KG1 (cell line): Measurements from ENCODE around the gene IFITM10.

Source experiments
- DNase-seq: peaks from one replicate; lab custom pipeline; 2025; lab: John Stamatoyannopoulos, UW

IFITM10 gene

GRCh38 chr11:1751531-1751921, 1.1 kb upstream of the IFITM10 start:
- DNase-seq: no peak

DNA sequence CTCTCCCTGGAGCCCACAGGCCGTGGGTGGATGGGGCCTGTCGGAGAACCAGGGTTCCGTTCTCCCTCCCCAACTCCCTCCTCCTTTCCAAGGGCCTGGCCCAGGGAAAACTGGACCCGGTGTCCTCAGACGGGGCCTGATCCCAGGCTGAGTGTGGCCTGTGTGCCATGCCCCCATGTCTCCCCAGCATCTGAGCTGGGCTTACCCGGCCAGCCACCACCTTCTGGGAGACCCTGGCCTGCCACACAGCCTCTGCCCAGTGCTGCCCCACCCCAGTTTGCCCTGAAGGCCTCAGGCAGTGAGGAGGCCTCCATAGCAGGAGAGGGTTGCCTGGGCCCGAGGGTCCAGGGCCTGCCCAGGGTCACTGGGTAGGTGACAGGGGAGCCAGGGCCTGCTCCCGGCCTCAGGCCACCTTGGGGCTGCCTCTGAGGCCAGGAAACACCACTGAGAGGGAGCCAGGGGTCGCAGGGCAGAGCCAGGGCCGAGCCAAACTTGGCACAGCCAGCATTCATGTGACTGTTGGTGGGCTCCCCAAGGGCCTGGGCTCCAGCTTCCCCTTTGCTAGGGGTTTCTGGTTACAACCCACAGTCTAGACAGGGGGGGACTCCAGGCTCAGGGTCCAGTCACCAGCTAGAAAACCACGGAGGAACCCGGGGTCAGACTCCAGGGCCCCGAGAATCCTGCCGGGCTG, 590 bp upstream of the IFITM10 start:
- no peak for DNase-seq

DNA sequence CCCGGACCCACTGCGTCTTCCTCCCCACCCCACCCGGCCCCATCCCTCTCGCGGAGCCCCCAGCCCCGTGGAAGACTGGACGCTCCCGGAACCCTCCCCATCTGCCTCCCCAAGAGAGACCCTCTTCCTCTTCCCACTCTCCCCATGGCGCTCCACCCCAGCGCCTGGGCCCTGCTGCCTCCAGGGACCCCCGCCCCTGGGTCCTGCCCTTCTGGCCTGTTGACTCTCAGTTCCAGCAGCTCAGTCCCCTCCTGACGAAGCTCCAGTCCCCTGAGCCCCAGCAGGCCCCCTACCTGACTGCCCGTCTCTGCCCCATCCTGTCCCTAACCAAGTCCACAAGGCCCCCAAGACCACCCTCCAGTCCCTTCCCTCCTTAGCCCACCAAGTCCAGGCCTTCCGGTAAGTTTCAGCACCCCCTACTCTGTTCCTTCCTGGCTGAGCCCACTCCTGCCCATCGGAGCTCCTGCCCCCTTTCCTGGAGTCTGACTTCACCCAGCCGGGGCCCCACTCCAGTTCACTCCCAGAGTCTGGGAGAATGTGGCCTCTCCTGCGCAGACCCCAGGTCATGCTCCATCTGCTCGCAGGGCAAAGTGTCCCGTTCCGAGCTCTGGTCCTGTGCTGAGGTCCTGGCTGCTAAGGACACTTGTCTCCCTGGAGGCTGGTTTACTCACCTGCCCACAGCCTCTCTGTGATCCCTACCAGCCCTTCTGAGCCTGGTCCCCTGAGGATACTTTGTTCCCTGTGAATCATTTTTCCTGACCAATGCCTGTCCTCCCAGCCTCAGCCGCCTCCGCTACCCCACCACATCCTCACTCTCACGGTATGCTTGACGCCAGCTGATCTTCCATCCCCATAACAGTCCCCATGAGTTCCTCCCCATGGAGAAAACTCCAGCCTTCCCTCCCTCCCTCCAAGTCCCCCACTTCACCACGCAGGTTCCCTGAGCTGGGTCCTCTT, 722 bp downstream of the IFITM10 start:
- DNase-seq: no peak

- no peak for DNase-seq
Measured at GRCh38 chr11:1748636-1749394, 1.6 kb downstream of the IFITM10 start.

DNA sequence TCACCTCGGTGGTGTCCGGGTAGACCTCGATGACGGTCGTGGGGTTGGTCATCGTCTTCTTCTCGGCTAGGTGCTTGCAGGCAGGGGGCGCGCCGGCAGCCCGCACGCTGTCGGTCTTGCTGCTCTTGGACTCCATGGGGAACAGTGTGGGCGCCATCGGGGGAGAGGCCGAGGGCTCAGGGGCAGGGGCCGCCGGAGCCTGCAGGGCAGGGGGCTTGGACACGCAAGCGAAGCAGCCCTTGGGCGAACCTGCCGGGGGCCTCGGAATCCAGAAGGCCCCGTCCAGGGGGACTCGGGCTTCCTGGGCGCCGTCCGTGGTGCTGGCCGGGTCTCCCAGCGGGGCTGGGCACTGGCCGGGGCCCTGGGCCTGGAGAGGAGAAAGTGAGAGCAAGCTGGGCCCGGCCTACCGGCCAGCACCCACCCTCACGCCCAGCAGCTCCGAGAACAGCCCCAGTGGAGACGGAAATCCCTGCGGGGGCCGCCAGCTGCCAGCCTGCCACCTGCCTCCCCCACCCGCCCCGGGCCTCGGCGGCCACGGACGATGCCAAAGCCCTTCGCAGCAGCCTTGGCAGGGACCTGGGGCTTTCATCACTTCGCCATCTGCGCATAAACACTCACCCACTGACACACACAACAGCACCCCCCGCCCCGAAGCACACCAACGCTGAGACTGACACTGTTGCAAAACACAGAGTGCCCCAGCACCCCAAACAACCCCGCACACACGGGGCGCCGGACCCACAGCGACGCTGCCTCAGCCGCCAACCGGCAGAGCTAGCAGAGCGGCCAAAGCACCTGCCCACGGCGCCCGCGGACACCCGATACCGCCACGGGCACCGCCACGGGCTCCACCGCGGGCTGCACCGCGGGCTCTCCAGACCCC, 2.4 kb downstream of the IFITM10 start:
- DNase-seq: no peak

DNA sequence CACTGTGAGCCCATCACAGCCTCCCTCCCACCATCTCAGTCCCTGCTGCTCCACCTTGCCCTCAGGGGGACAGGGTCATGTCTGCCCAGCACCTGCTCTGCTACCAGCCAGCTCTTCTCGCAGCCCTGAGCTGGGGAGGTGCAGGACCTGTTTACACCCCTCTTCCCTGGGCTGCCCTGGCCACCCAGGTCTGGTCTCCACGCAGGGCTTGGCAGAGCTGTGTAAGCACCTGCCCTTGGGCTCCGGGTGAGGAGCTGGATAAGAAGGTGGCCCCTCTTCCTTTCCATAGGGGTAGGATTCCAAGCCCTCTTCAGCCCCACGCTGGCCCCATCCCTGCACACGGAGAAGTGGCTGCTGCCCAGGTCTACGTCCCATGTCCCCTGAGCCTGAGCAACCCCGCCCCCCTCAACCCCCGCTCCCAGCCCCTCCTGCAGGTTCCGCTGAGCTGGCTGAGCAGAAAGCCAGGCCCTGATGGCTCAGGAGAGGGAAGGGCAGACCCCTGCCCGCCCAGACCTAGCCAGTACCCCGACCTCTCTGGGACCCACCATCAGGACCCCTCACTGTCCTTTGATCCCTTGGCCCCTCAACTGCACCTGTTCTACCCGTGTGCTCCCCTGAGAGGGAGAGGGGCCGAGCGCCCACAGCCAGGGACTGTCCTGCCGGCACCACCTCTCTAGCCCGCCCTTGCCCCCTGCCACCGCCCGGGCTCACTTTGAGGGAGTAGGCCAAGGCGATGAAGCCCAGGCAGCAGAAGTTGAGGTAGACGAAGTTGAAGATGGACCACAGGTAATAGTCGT, 3.2 kb downstream of the IFITM10 start:
- DNase-seq: no peak

- DNase-seq: no peak
Measured at GRCh38 chr11:1746511-1746931, 3.9 kb downstream of the IFITM10 start.

DNA sequence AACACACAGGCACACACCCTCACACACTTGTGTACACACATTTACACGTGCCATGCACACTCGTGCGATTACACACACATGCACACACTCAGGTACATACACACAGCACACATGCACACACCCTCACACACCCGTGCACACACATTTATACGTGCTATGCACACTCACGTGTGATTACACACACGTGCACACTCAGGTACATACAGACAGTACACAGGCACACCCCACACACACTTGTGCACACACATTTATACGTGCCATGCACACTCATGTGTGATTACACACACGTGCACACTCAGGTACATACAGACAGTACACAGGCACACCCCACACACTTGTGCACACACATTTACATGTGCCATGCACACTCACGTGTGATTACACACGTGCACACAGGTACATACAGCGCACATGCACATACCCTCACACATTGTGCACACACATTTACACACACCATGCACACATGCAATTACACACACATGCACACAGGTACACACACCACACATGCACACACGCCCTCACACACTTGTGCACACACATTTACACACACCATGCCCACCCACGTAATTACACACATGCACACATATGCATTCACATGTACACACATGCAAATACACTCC, 4.6 kb downstream of the IFITM10 start:
- no peak for DNase-seq

DNA sequence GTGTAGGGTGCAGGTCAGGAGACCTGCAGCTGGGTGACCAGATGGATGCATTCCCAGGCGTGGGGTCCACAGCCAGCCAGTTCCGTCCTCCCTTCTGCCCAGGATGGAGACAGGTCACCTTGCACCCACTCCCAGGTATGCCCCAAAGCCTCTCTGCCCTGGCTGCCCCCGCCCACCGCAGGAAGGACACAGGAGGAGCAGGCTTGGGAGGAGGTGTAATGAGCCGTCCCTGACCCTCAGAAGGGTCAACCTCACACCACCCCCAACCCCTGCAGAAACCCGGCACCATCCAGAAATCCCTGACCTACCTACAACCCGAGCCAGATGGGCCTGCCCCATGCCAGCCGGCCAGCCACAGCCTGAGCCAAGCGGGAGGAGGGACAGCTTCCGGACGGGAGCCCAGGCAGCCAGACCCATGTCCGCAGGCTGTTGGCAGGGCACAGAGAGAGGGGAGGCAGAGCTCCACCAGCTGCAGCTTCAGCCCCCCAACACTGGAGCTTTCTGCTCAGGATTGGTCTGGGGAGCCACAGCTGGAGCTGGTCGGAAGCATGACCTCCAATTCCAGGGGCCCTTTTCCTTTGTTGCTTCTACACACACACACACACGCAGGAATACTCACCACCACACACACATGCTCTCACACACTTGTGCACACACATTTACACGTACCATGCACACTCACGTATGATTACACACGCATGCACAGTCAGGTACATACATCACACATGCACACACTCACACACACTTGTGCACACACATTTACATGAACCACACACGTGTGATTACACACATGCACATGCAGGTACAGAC, 5.3 kb downstream of the IFITM10 start:
- DNase-seq: no peak

DNA sequence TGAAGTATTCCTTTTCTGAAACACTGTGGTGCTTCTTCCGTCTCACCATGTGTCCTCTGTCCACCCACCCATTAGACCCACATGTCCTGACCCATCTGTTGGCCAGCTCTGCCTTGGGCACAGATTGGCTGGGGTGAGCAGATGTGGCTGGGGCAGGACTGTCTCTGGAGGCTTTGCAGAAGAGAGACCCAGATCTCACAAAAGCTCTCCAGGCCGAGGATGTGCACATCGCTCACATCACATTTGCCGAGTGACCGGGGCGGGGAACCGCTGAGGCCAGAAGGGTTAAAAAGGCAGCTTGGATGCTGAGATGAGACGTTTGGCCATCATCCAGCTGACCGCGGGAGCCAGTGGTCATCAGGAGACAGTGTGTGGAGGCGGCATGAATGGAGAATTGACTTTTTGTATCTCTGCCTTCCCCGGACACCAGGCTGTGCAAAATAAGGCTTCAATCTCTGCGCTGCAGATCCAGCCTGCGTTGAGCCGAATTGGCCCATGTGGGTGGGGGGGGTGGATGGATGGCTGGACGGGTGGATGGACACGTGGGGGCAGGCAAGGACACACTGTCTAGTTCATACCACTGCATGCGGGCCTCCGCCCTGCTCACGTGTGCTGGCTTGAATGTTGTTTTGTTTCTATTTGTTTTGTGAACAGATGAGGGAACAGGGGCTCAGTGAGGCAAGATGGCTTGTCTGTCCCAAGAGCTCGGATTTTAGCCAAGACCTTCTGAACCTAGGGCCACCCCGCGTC, 6.1 kb downstream of the IFITM10 start:
- DNase-seq: no peak

GRCh38 chr11:1743585-1744136, 6.7 kb downstream of the IFITM10 start:
- DNase-seq: no peak

DNA sequence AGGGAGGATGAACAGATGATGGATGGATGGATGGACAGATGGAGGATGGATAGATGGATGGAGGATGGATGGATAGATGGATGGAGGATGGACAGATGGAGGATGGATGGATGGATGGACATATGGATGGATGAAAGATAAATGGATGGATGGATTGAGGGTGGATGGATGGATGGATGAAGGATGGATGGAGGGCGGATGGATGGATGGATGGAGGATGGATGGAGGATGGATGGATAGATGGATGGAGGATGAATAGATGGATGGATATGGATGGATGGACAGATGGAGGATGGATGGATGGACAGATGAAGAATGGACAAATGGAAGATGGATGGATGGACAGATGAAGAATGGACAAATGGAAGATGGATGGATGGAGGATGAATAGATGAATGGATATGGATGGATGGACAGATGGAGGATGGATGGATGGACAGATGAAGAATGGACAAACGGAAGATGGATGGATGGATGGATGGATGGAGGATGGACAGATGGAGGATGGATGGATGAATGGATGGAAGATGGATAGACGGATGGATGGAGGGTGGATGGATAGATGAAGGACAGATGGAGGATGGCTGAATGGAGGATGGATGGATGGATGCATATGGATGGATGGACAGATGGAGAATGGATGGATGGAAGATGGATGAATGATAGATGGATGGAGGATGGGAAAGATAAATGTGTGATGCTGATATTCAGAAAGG, 7.4 kb downstream of the IFITM10 start:
- DNase-seq: no peak

- no peak for DNase-seq
Measured at GRCh38 chr11:1742371-1742770, 8.0 kb downstream of the IFITM10 start.

- DNase-seq: no peak
Measured at GRCh38 chr11:1741741-1742140, 8.7 kb downstream of the IFITM10 start.

DNA sequence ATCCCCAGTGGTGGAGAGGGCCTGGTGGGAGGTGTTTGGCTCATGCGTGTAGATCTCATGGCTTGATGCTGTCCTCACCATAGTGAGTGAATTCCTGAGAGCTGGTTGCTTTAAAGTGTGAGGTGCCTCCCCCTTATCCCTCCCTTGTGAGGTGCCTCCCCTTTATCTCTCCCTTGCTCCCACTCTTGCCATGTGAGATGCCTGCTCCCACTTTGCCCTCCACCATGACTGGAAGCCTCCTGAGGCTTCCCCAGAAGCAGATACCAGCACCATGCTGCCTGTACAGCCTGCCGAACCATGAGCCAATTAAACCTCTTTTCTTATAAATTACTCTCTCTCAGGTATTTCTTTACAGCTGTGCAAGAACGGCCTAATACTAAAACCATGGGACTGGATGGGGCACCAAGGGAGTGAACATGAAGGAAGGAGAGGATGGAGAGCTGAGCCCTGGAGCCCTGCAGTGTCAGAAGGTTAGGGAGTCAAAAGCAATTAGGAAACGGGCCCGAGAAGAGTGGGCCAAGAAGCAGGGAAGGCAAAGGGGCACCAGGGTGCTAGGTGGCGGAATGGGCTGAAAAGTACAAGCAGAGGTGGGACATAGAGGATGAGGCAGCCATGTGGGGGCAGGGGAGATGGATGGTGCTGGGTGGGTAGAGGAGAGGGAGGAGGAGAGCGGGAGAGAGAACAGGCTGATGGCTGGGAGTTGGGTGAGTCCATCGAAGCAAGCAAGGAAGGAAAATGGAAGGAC, 9.4 kb downstream of the IFITM10 start:
- no peak for DNase-seq

GRCh38 chr11:1739576-1739975, 10.8 kb downstream of the IFITM10 start:
- DNase-seq: no peak

DNA sequence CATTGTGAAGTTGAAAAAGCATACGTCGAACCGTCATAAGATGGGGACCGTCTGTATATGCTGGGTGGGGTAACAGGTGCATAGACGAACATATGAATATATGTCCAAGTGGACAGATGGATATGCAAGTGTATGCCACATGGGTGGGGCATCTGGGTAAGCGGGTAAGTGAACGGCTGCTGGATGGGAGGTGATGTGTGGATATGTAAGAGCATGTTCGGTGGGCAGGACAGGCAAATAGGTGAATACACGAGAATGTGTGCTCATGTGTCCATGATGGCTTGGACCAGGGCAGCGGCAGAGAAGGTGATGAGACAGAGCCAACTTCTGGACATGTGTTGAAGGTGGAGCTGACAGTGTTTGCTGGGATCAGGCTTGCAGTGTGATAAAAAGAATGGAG, 12.0 kb downstream of the IFITM10 start:
- DNase-seq: no peak
